Lower lobe of right lung (tissue), 2 donors: ENCODE data around the gene ATP8B3. TPM values are rescaled to one million over a fixed set of nuclear protein-coding genes. Genes with fewer than 3 reads are reported as not detected.
A peak's percentile ranks its signal among the peaks of the same experiment; 100 is the strongest.

Experiments used
- ATAC-seq, 2 donors: fragments of 200-7000 bp; cut with Tn5 transposase; one replicate each; pipeline ENCODE4 v1.9.1; 2020 to 2022; ENCODE audit warnings: mild to moderate bottlenecking in 2 of 2, moderate library complexity in 2 of 2
- DNase-seq: peaks from one replicate; pipeline ENCODE4 v3.0.0-alpha.2; 2020
- H3K27ac ChIP-seq: fragments of 200-600 bp; one replicate; pipeline ENCODE4 v1.8.0; 2022
- H3K27me3 ChIP-seq: fragments of 200-600 bp; one replicate; pipeline ENCODE4 v1.8.0; 2022; ENCODE audit warnings: low read depth
- H3K36me3 ChIP-seq: fragments of 200-600 bp; one replicate; pipeline ENCODE4 v1.8.0; 2022; ENCODE audit warnings: mild to moderate bottlenecking
- H3K4me1 ChIP-seq: fragments of 200-600 bp; one replicate; pipeline ENCODE4 v1.8.0; 2022
- H3K4me3 ChIP-seq: fragments of 200-600 bp; one replicate; pipeline ENCODE4 v1.8.0; 2022; ENCODE audit warnings: mild to moderate bottlenecking
- H3K9me3 ChIP-seq: fragments of 200-600 bp; one replicate; pipeline ENCODE4 v1.8.0; 2022
- CTCF ChIP-seq: fragments of 200-600 bp; IDR thresholded peaks from one replicate; pipeline ENCODE4 v1.8.0; 2022; ENCODE audit warnings: antibody characterized with exemption, mild to moderate bottlenecking
- intact Hi-C: fragments of 100-400 bp; cut with DNase I; formaldehyde crosslinking; loops from one replicate; pipeline ENCODE4 v1.11.0; 2022
- long read RNA-seq: library from polyadenylated mRNA; unstranded; transcript quantifications from one replicate; pipeline ENCODE4 v2.0.0, GENCODE V29; 2021
- total RNA-seq: library from RNA; stranded (reverse); fragmentation: NEBNext Ultra II Directional; extraction: Animal tissue kit (Norgen Biotek cat#: 25700); gene quantifications from one replicate; pipeline ENCODE4 v1.2.1, GENCODE V29; 2021
- donor health status: DM: no; HTN: yes; CAD: no; lungs with severe emphysema.

The ATP8B3 gene, protein sequence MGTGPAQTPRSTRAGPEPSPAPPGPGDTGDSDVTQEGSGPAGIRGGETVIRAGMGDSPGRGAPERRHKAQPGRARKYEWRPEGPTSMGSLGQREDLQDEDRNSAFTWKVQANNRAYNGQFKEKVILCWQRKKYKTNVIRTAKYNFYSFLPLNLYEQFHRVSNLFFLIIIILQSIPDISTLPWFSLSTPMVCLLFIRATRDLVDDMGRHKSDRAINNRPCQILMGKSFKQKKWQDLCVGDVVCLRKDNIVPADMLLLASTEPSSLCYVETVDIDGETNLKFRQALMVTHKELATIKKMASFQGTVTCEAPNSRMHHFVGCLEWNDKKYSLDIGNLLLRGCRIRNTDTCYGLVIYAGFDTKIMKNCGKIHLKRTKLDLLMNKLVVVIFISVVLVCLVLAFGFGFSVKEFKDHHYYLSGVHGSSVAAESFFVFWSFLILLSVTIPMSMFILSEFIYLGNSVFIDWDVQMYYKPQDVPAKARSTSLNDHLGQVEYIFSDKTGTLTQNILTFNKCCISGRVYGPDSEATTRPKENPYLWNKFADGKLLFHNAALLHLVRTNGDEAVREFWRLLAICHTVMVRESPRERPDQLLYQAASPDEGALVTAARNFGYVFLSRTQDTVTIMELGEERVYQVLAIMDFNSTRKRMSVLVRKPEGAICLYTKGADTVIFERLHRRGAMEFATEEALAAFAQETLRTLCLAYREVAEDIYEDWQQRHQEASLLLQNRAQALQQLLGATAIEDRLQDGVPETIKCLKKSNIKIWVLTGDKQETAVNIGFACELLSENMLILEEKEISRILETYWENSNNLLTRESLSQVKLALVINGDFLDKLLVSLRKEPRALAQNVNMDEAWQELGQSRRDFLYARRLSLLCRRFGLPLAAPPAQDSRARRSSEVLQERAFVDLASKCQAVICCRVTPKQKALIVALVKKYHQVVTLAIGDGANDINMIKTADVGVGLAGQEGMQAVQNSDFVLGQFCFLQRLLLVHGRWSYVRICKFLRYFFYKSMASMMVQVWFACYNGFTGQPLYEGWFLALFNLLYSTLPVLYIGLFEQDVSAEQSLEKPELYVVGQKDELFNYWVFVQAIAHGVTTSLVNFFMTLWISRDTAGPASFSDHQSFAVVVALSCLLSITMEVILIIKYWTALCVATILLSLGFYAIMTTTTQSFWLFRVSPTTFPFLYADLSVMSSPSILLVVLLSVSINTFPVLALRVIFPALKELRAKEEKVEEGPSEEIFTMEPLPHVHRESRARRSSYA (N-terminal part only)
- total RNA-seq, result 2.1 TPM
- long read RNA-seq, partial matches to known transcripts, result 2 of 3 reads
- long read RNA-seq, other reads (novel, unspliced or antisense), result 1 of 3 reads

- Histone ChIP-seq H3K27ac (peak within 1 kb of the TSS; percentile 69), H3K27me3 (no peaks in the 10 kb centered on the region), H3K9me3 (no peaks in the 10 kb centered on the region), H3K4me3 (peak within 1 kb of the TSS; percentile 67), H3K36me3 (peaks cover 24% of the 10 kb centered on the region), H3K4me1 (peaks cover 14% of the 10 kb centered on the region)
- ATAC-seq (peak; percentile 30 to 33), DNase-seq (no peak)
- TF ChIP-seq CTCF, result no peak
- intact Hi-C loops, result no loop called here
Observed at GRCh38 chr19:1811942-1812425, at the start of gene ATP8B3. Gene ATP8B3, minus strand, starts transcription at chr19:1812276. Its CDS starts 540 bp downstream, at chr19:1811736.

DNA sequence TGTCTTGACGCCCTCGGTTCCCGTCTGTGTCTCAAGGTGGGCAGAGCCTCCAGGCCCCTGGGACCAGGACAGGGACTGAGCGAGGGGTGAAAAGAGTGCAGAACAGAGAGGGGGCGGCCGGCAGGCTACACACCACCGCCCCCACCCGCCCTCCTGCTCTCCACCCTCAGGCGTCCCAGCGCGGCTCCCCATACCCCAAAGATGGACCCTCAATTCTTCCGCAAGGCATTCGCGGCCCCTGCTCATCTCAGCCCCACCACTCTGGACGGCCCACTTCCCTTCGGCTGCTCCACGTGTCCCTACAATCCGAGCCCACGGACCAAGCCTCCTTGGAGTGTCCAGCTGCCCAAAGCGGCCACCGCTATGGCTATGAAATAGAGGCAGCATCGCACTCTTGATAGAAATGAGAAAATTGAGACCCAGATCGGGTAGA lies 49.5 kb upstream of the ATP8B3 start:
- H3K9me3 ChIP-seq, result no peaks in the 10 kb centered on the region
- H3K27me3 ChIP-seq, result no peaks in the 10 kb centered on the region
- DNase-seq, result no peak
- peak overlapping the region; percentile 72 for H3K4me3 ChIP-seq
- TF ChIP-seq CTCF, result no peak
- H3K27ac ChIP-seq, result no peak overlapping the region
- no peaks in the 10 kb centered on the region for H3K36me3 ChIP-seq
- ATAC-seq, result no peak
- intact Hi-C loops, result no loop called here
- H3K4me1 ChIP-seq, result peaks cover 66% of the 10 kb centered on the region

DNA sequence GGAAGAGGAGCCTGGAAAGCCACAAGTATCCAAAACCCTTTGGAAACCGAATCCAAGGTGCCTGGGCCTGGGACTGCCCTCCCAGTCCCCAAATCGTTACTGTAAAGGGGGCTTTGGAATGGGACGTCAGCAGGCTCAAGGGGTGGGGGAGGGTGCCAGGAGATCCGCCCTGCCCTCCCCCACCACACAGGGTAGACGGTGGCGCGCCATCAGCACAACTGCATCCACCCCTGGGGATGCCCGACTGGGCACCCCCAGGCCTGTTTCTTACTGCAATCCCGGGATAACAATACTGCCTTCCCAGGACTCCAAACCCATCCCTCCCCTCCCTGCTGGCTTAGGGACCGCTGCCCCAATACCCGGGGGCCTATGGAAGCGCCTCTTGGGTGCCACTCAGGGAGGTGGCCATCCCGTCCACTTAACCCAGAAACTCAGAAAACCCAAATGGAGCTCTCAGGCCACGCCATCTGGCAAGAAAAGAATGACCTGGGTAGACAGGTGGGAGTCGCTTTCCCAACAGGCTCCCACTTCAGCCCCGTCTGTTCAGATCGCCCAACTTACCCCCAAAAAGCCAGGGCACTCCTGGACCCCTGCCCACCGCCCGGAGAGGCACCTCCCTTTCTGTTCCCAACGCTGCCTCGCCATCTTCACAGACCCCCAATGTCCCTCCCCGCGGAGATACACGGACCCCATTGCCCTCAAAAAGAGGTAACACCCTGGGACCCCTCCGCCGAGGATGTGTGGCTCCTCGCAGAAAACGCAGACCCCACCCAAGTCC lies 48.9 kb upstream of the ATP8B3 start:
- DNase-seq, result no peak
- Histone ChIP-seq H3K9me3 (no peaks in the 10 kb centered on the region), H3K27me3 (no peaks in the 10 kb centered on the region), H3K4me1 (peaks cover 73% of the 10 kb centered on the region), H3K36me3 (no peaks in the 10 kb centered on the region), H3K27ac (no peak overlapping the region), H3K4me3 (peak overlapping the region; percentile 72)
- no peak for TF ChIP-seq CTCF
- intact Hi-C loops, result no loop called here
- no peak for ATAC-seq

DNA sequence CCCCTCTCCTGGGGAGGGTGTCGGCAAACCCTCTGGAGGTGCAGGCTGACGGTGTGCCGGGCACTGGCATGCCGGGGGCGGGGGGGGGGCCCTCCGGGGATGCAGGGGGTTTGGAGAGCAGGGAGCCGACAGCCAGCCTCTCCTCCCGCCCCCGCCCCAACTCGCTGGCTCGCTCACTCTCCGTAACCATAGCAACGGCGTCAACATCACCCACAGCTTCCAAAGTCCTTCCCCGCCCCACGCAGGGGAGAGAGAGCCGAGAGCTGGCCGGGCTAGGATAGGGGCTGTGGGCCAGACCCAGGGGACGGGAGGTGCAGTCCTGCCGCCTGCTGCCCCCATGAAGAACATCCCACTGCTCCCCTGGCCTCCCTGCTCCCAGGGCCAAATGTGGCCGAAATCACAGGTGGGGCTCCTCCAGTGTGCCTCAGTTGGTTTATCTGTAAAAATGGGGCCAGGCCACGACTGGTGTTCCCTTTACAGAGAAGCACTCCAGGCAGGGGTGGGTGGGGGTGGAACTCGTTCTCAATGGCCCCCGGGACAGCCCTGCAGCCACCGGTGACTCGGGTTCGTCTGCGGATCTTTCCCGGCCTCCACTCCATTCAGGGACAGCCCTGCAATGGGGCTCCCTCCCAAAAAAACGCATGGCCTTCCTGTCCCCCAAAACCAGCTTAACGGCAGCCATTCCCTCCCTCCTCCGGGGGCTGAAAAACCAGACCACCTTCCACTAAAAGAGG lies 48.1 kb upstream of the ATP8B3 start:
- peak overlapping the region; percentile 3 for H3K4me3 ChIP-seq
- no peak for ATAC-seq

More for the DNA sequence above, 48.1 kb upstream of the ATP8B3 start:
- Histone ChIP-seq H3K27ac (peak overlapping the region; percentile 24), H3K36me3 (no peaks in the 10 kb centered on the region), H3K4me1 (peaks cover 80% of the 10 kb centered on the region), H3K9me3 (no peaks in the 10 kb centered on the region), H3K27me3 (no peaks in the 10 kb centered on the region)
- no peak for TF ChIP-seq CTCF
- intact Hi-C loops, result no loop called here
- no peak for DNase-seq
